Measurements from ENCODE around the gene STOM.

The STOM gene

GRCh38 chr9:121331992-121332685 is 37.9 kb downstream of the STOM start:
- H3K9ac ChIP-seq (ENCODE audit: low read length), result no peak overlapping the region
- H3K79me2 ChIP-seq (ENCODE audit: low read length), result no peaks in the 10 kb centered on the region
- no peak overlapping the region for H3K4me3 ChIP-seq (ENCODE audit: low read length)
- H3K4me1 ChIP-seq (ENCODE audit: low read length), result peaks cover 7% of the 10 kb centered on the region
- H3K27ac ChIP-seq (ENCODE audit: low read length), result no peak overlapping the region
- H3K36me3 ChIP-seq (replicated peaks; ENCODE audit: low read depth, low read length), result no peaks in the 10 kb centered on the region
- no peak overlapping the region for H3K4me2 ChIP-seq (ENCODE audit: low read length)
- no peaks in the 10 kb centered on the region for H3K27me3 ChIP-seq (ENCODE audit: low read depth, low read length)
- H2AFZ ChIP-seq (ENCODE audit: low read depth, low read length), result no peak overlapping the region
- no peaks in the 10 kb centered on the region for H3K9me3 ChIP-seq (ENCODE audit: insufficient read depth, low read length)
- TF ChIP-seq, protein P1, sequence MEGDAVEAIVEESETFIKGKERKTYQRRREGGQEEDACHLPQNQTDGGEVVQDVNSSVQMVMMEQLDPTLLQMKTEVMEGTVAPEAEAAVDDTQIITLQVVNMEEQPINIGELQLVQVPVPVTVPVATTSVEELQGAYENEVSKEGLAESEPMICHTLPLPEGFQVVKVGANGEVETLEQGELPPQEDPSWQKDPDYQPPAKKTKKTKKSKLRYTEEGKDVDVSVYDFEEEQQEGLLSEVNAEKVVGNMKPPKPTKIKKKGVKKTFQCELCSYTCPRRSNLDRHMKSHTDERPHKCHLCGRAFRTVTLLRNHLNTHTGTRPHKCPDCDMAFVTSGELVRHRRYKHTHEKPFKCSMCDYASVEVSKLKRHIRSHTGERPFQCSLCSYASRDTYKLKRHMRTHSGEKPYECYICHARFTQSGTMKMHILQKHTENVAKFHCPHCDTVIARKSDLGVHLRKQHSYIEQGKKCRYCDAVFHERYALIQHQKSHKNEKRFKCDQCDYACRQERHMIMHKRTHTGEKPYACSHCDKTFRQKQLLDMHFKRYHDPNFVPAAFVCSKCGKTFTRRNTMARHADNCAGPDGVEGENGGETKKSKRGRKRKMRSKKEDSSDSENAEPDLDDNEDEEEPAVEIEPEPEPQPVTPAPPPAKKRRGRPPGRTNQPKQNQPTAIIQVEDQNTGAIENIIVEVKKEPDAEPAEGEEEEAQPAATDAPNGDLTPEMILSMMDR (IDR thresholded peaks at IDR 0.05; ENCODE audit: low read depth, low read length), result no peak
- TF ChIP-seq EZH2phosphoT487 (IDR thresholded peaks at IDR 0.05; ENCODE audit: low read depth), result no peak
- no peaks in the 10 kb centered on the region for H4K20me1 ChIP-seq (ENCODE audit: insufficient read depth, low read length)

DNA sequence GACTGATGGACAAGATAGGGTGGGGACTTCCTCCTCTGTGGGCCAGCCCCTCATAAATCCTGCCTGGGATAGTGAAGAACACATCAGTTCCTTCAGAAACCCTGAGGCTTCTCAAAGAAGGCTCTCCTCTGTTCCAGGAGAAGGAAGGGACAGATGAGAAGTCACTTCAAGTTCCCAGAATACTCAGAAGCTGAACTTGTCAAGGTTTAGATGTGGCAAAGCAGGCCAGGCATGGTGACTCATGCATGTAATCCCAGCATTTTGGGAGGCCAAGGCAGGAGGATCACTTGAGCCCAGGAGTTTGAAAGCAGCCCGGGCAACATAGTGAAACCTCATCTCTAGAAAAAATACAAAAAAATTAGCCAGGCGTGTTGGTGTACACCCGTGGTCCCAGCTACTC is 38.5 kb downstream of the STOM start:
- no peak overlapping the region for H3K9ac ChIP-seq (ENCODE audit: low read length)
- no peak overlapping the region for H3K27ac ChIP-seq (ENCODE audit: low read length)
- TF ChIP-seq EZH2phosphoT487 (IDR thresholded peaks at IDR 0.05; ENCODE audit: low read depth), result no peak
- TF ChIP-seq, protein P1 (IDR thresholded peaks at IDR 0.05; ENCODE audit: low read depth, low read length), result no peak
- peaks cover 7% of the 10 kb centered on the region for H3K4me1 ChIP-seq (ENCODE audit: low read length)
- no peaks in the 10 kb centered on the region for H4K20me1 ChIP-seq (ENCODE audit: insufficient read depth, low read length)
- H3K27me3 ChIP-seq (ENCODE audit: low read depth, low read length), result no peaks in the 10 kb centered on the region
- H3K79me2 ChIP-seq (ENCODE audit: low read length), result no peaks in the 10 kb centered on the region
- no peak overlapping the region for H2AFZ ChIP-seq (ENCODE audit: low read depth, low read length)
- H3K4me2 ChIP-seq (ENCODE audit: low read length), result no peak overlapping the region
- H3K36me3 ChIP-seq (replicated peaks; ENCODE audit: low read depth, low read length), result no peaks in the 10 kb centered on the region
- H3K4me3 ChIP-seq (ENCODE audit: low read length), result no peak overlapping the region
- no peaks in the 10 kb centered on the region for H3K9me3 ChIP-seq (ENCODE audit: insufficient read depth, low read length)

DNA sequence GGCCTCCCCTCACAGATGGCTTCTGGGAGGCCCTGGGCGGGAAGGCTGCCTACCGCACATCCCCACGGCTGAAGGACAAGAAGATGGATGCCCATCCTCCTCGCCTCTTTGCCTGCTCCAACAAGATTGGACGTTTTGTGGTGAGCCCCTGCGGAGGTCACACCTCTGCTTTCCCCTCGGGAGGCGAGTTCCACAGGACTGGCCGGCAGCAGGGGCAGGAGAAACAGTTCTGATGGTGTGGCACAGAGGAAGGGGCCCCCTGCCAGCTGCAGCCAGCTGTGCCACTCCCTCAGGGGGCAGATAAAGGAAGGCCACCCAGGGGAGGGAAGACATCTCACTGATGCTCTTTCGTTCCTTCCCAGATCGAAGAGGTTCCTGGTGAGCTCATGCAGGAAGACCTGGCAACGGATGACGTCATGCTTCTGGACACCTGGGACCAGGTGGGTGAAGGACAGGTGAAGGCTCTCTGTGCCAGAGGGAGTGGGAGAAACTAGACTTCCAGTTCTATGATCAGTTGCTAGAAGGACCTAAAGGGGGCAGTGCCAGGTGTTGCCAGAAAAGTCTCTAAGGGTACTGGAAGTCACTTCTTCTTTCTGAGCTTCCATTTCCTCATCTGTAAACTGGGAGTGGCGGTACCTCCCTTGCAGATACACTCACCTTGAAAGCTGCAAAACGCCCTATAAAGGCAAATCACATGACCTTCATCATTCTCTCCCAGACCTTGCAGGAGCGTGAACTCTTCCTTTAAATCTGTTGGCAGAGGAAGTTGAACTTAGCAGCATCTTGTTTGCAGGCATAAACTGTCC is 41.0 kb downstream of the STOM start:
- Histone ChIP-seq H3K27me3 (ENCODE audit: low read depth, low read length) (no peaks in the 10 kb centered on the region), H3K9me3 (ENCODE audit: insufficient read depth, low read length) (no peaks in the 10 kb centered on the region), H3K36me3 (replicated peaks; ENCODE audit: low read depth, low read length) (no peaks in the 10 kb centered on the region), H3K27ac (ENCODE audit: low read length) (no peak overlapping the region), H2AFZ (ENCODE audit: low read depth, low read length) (no peak overlapping the region), H3K79me2 (ENCODE audit: low read length) (no peaks in the 10 kb centered on the region), H4K20me1 (ENCODE audit: insufficient read depth, low read length) (no peaks in the 10 kb centered on the region), H3K9ac (ENCODE audit: low read length) (no peak overlapping the region), H3K4me1 (ENCODE audit: low read length) (peaks cover 14% of the 10 kb centered on the region), H3K4me2 (ENCODE audit: low read length) (no peak overlapping the region), H3K4me3 (ENCODE audit: low read length) (no peak overlapping the region)
- TF ChIP-seq, protein P1 (IDR thresholded peaks at IDR 0.05; ENCODE audit: low read depth, low read length), result no peak
- TF ChIP-seq EZH2phosphoT487 (IDR thresholded peaks at IDR 0.05; ENCODE audit: low read depth), result no peak

DNA sequence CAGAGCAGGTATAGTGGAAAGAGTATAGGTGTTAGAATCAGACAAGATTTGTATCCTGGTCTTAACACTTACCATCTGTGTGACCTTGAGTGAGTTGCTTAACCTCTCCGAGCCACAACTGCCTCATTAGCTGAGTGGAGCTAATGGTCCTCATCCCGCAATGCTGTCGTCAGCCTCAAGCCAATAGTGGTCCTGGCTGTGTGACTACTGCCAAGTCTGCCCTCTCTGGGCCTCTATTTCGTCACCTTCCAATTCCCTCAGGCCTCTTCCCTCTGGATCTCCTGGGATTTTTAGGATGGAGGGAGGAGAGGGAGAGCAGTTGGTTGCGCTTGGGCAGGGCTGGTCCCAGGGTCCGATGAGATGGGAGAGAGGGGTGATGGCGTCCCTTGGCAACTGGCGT is 41.6 kb downstream of the STOM start:
- TF ChIP-seq EZH2phosphoT487 (IDR thresholded peaks at IDR 0.05; ENCODE audit: low read depth), result no peak
- TF ChIP-seq, protein P1 (IDR thresholded peaks at IDR 0.05; ENCODE audit: low read depth, low read length), result no peak
- no peaks in the 10 kb centered on the region for H3K36me3 ChIP-seq (replicated peaks; ENCODE audit: low read depth, low read length)
- no peak overlapping the region for H3K27ac ChIP-seq (ENCODE audit: low read length)
- peaks cover 20% of the 10 kb centered on the region for H3K4me1 ChIP-seq (ENCODE audit: low read length)
- H3K9me3 ChIP-seq (ENCODE audit: insufficient read depth, low read length), result no peaks in the 10 kb centered on the region
- H4K20me1 ChIP-seq (ENCODE audit: insufficient read depth, low read length), result no peaks in the 10 kb centered on the region
- H3K79me2 ChIP-seq (ENCODE audit: low read length), result no peaks in the 10 kb centered on the region
- no peak overlapping the region for H3K4me2 ChIP-seq (ENCODE audit: low read length)
- H3K4me3 ChIP-seq (ENCODE audit: low read length), result no peak overlapping the region
- no peak overlapping the region for H2AFZ ChIP-seq (ENCODE audit: low read depth, low read length)
- no peaks in the 10 kb centered on the region for H3K27me3 ChIP-seq (ENCODE audit: low read depth, low read length)
- no peak overlapping the region for H3K9ac ChIP-seq (ENCODE audit: low read length)

Measured in OCI-LY3 (cell line).